ENCODE data around the gene FGF7.

GRCh38 chr15:49452595-49452994 lies 29.6 kb downstream of the FGF7 start:
- TF ChIP-seq POLR2A (IDR thresholded peaks at IDR 0.05) (no peak), CTCF (IDR thresholded peaks at IDR 0.05) (no peak), EP300 (IDR thresholded peaks at IDR 0.05) (no peak)
